ENCODE measurements around the gene NKX6-1. TPM values are rescaled to one million over a fixed set of nuclear protein-coding genes. Genes with fewer than 3 reads are reported as not detected.

NKX6-1 gene
- total RNA-seq, 1 donor from 2014 or later = not detected

DNA sequence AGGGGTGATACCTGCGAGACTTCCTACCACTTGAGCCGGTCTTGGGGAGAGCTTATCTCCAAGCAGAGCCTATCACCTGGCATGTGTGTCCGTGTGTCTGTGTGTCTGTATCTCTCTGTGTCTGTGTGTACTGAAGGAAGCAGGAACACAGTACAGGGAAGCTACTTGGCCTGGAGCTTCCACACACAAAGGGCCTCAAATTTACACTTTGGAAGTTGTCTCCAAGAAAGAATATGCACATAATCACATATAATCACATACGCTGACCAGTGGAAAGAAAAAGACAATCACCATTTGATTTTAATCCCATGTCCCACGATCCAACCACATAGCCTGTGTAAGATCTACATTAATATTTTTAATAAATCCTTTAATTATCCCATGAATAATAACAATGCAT is 13.2 kb upstream of the NKX6-1 start:
- Histone ChIP-seq H3K27me3 (ENCODE audit: control insufficient read depth in 3 of 3, insufficient read depth in 3 of 3, low read length in 3 of 3) (peaks cover 4 to 24% (median 12%) of the 10 kb centered on the region in 3 donors), H3K4me3 (ENCODE audit: low read length in 3 of 3) (no peak overlapping the region), H3K9ac (ENCODE audit: low read depth in 1 of 3, low read length in 3 of 3) (no peak overlapping the region), H3K27ac (ENCODE audit: low read depth, low read length) (no peak overlapping the region), H3K36me3 (ENCODE audit: control insufficient read depth in 3 of 3, insufficient read depth in 3 of 3, low read length in 3 of 3) (no peaks in the 10 kb centered on the region), H3K9me3 (ENCODE audit: control insufficient read depth in 3 of 3, low read length in 3 of 3) (no peaks in the 10 kb centered on the region), H3K4me1 (ENCODE audit: control insufficient read depth in 3 of 3, insufficient read depth in 3 of 3, low read length in 3 of 3) (no peaks in the 10 kb centered on the region)

DNA sequence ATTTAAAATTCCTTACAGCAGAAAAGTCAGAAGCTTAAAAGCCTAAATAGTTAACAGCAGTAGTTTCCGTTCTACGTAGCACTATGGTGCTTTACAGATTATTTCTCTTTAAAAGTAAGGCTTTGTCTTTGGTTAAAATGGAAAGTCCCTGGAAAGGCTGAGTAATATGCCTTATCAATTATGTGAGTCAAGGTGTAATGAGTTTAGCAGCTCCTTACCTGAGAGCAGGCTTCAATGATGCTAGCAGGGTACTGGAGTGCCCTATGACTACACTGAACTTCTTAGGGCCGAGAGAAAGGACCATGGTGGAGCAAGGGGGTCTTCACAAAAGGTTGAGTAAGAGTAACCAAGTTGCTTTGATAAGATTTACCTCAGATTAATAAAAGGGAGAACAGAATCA is 12.6 kb upstream of the NKX6-1 start:
- Histone ChIP-seq H3K9me3 (ENCODE audit: control insufficient read depth in 3 of 3, low read length in 3 of 3) (no peaks in the 10 kb centered on the region), H3K9ac (ENCODE audit: low read depth in 1 of 3, low read length in 3 of 3) (no peak overlapping the region), H3K36me3 (ENCODE audit: control insufficient read depth in 3 of 3, insufficient read depth in 3 of 3, low read length in 3 of 3) (no peaks in the 10 kb centered on the region), H3K27ac (ENCODE audit: low read depth, low read length) (no peak overlapping the region), H3K27me3 (ENCODE audit: control insufficient read depth in 3 of 3, insufficient read depth in 3 of 3, low read length in 3 of 3) (peaks cover 4 to 28% (median 17%) of the 10 kb centered on the region in 3 donors), H3K4me1 (ENCODE audit: control insufficient read depth in 3 of 3, insufficient read depth in 3 of 3, low read length in 3 of 3) (no peaks in the 10 kb centered on the region), H3K4me3 (ENCODE audit: low read length in 3 of 3) (no peak overlapping the region)

DNA sequence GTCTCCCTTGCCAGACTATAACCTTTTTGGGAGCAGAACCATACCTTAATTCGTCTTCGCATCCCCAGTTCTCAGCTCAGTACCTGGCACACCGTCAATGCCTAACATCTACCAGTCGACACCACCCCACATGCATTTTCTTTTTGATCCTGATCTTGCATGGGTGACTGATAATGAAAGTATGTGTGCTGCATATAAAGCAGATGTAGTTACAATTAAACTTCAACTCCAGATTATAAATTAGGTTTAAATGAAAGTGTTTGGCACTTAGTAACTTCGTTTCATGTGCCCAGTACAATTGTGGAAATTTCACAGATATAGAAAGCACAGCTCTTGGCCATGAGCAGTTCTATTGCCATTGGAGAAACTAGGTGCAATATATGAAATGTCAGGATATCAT is 8.8 kb upstream of the NKX6-1 start:
- Histone ChIP-seq H3K36me3 (ENCODE audit: control insufficient read depth in 3 of 3, insufficient read depth in 3 of 3, low read length in 3 of 3) (no peaks in the 10 kb centered on the region), H3K4me1 (ENCODE audit: control insufficient read depth in 3 of 3, insufficient read depth in 3 of 3, low read length in 3 of 3) (peaks cover 0 to 2% (median 0%) of the 10 kb centered on the region in 3 donors), H3K27ac (ENCODE audit: low read depth, low read length) (no peak overlapping the region), H3K9me3 (ENCODE audit: control insufficient read depth in 3 of 3, low read length in 3 of 3) (no peaks in the 10 kb centered on the region), H3K9ac (ENCODE audit: low read depth in 1 of 3, low read length in 3 of 3) (no peak overlapping the region), H3K4me3 (ENCODE audit: low read length in 3 of 3) (no peak overlapping the region), H3K27me3 (ENCODE audit: control insufficient read depth in 3 of 3, insufficient read depth in 3 of 3, low read length in 3 of 3) (peaks cover 26 to 55% (median 39%) of the 10 kb centered on the region in 3 donors)

DNA sequence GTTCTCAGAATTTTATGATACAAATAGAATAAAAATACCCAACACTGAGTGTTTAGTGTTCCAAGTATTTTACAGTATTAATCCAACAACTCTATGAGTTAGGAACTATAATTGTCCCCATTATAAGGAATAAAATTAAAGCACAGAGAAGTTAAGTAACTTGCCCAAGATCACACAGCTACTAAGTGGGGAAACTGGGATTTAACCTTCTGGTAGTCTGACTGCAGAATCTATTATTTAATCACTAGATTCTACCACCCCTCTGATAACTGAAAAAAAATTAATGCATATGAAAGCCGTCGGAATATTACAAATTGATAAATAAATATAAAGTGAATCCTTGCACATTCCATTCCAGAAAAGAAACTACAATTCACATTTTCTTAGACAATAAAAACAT is 5.7 kb upstream of the NKX6-1 start:
- Histone ChIP-seq H3K4me1 (ENCODE audit: control insufficient read depth in 3 of 3, insufficient read depth in 3 of 3, low read length in 3 of 3) (peaks cover under 1 to 3% (median 3%) of the 10 kb centered on the region in 3 donors), H3K27ac (ENCODE audit: low read depth, low read length) (no peak overlapping the region), H3K4me3 (ENCODE audit: low read length in 3 of 3) (no peak overlapping the region), H3K27me3 (ENCODE audit: control insufficient read depth in 3 of 3, insufficient read depth in 3 of 3, low read length in 3 of 3) (peaks cover 57 to 77% (median 71%) of the 10 kb centered on the region in 3 donors), H3K36me3 (ENCODE audit: control insufficient read depth in 3 of 3, insufficient read depth in 3 of 3, low read length in 3 of 3) (no peaks in the 10 kb centered on the region), H3K9me3 (ENCODE audit: control insufficient read depth in 3 of 3, low read length in 3 of 3) (no peaks in the 10 kb centered on the region), H3K9ac (ENCODE audit: low read depth in 1 of 3, low read length in 3 of 3) (no peak overlapping the region)

DNA sequence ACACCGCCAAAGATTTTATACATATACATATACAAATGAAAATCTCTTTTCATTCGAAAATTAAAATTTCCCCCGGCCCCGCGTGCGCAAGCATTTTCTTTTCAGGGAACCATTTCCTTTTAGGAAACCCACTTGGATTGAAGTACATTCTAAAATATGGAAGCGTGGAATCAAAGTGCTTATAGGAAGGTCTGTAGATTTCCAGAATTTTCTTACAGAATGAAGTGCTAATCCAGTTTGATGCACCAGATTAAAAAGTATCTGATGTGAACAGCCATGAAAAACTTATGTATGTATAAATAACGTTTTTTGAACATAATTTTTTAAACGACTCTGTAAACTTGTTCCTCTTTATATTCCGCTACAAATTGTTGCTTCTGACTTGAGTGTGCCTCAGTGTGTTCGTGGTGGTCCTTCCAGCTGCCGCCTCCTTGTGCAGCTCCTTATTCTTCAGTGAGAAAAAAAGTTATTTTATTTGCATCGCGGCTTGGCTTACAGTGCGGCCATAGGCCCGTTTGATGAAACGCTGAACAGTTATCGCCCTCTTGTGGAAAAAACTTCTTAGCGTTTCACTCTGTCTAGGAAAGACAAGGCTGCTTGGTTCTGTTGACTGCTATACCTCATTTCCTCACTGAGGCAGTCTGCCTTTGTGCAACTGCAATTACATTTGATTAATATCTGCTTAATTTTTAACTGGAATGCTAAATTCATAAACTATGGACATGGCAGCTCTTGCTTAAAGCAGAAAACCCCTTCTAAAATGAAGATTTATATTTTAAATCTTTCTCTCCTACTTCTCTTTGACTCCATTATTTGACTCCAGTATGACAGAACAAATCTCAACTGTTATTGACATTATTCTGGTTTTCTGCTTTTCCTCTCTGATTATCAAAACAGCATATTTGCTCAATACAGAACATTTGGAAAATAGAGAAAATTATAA is 4.7 kb upstream of the NKX6-1 start:
- Histone ChIP-seq H3K27me3 (ENCODE audit: control insufficient read depth in 3 of 3, insufficient read depth in 3 of 3, low read length in 3 of 3) (peaks cover 64 to 83% (median 77%) of the 10 kb centered on the region in 3 donors), H3K9ac (ENCODE audit: low read depth in 1 of 3, low read length in 3 of 3) (no peak overlapping the region), H3K4me1 (ENCODE audit: control insufficient read depth in 3 of 3, insufficient read depth in 3 of 3, low read length in 3 of 3) (peaks cover 6 to 12% (median 11%) of the 10 kb centered on the region in 3 donors), H3K9me3 (ENCODE audit: control insufficient read depth in 3 of 3, low read length in 3 of 3) (no peaks in the 10 kb centered on the region), H3K36me3 (ENCODE audit: control insufficient read depth in 3 of 3, insufficient read depth in 3 of 3, low read length in 3 of 3) (no peaks in the 10 kb centered on the region), H3K27ac (ENCODE audit: low read depth, low read length) (no peak overlapping the region), H3K4me3 (ENCODE audit: low read length in 3 of 3) (no peak overlapping the region)

DNA sequence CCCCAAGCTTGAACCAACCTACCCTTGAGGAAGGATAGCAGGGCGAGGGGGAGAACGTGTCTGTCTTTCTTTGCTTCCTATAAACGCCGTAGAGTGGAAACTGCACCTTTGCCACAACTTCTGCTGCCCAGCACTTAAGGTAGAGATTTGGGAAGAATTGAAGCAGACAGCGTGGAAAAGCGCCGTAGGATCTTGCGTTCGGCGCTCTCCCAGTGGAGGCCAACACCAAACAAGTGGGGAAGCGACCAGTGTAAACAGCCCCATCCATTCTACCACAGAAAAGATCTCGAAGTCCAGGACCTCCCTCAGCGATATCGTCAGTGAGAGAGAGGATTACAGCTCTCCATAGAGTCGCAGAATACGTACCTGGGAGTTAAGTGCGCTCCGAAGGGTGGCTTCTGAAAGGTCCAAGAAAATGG is 3.9 kb upstream of the NKX6-1 start:
- Histone ChIP-seq H3K4me1 (ENCODE audit: control insufficient read depth in 3 of 3, insufficient read depth in 3 of 3, low read length in 3 of 3) (peaks cover 14 to 20% (median 19%) of the 10 kb centered on the region in 3 donors), H3K27ac (ENCODE audit: low read depth, low read length) (no peak overlapping the region), H3K9ac (ENCODE audit: low read depth in 1 of 3, low read length in 3 of 3) (no peak overlapping the region), H3K27me3 (ENCODE audit: control insufficient read depth in 3 of 3, insufficient read depth in 3 of 3, low read length in 3 of 3) (peaks cover 72 to 85% (median 82%) of the 10 kb centered on the region in 3 donors), H3K9me3 (ENCODE audit: control insufficient read depth in 3 of 3, low read length in 3 of 3) (no peaks in the 10 kb centered on the region), H3K36me3 (ENCODE audit: control insufficient read depth in 3 of 3, insufficient read depth in 3 of 3, low read length in 3 of 3) (no peaks in the 10 kb centered on the region), H3K4me3 (ENCODE audit: low read length in 3 of 3) (no peak overlapping the region)

DNA sequence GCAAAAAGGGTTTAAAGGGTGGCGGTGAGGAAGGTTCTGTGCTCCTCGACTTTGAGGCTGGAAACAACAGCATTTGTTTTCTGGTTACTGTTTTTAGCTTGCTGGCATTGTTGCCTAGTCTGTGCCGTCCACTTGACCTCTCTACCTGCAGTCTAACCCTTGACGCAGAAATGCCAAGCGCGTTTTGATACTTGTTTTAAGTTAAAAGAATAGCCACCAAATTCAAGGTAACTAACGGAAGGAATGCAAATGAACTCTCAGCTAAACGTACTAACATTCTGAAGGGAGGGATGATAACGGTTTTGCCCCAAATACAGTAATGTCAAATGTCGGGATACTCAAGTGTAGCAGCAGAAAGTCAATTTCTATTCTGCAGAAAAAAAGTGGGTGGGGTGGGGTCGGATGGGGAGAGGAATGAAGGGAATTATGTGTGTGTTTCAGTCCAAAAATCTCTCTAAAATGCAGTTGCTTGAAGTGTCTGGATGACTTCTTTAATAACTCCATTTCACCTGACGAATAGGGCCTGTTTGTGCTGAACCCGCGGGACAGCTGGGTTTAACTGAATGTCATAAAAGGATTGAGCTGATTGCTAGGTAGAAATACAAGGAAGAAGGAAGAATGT is 3.4 kb upstream of the NKX6-1 start:
- no peaks in the 10 kb centered on the region for H3K36me3 ChIP-seq (ENCODE audit: control insufficient read depth in 3 of 3, insufficient read depth in 3 of 3, low read length in 3 of 3)
- no peak overlapping the region for H3K4me3 ChIP-seq (ENCODE audit: low read length in 3 of 3)
- peaks cover 16 to 24% (median 19%) of the 10 kb centered on the region in 3 donors for H3K4me1 ChIP-seq (ENCODE audit: control insufficient read depth in 3 of 3, insufficient read depth in 3 of 3, low read length in 3 of 3)
- no peak overlapping the region for H3K9ac ChIP-seq (ENCODE audit: low read depth in 1 of 3, low read length in 3 of 3)
- H3K27me3 ChIP-seq (ENCODE audit: control insufficient read depth in 3 of 3, insufficient read depth in 3 of 3, low read length in 3 of 3) = peaks cover 75 to 86% (median 84%) of the 10 kb centered on the region in 3 donors
- H3K27ac ChIP-seq (ENCODE audit: low read depth, low read length) = no peak overlapping the region
- H3K9me3 ChIP-seq (ENCODE audit: control insufficient read depth in 3 of 3, low read length in 3 of 3) = no peaks in the 10 kb centered on the region

DNA sequence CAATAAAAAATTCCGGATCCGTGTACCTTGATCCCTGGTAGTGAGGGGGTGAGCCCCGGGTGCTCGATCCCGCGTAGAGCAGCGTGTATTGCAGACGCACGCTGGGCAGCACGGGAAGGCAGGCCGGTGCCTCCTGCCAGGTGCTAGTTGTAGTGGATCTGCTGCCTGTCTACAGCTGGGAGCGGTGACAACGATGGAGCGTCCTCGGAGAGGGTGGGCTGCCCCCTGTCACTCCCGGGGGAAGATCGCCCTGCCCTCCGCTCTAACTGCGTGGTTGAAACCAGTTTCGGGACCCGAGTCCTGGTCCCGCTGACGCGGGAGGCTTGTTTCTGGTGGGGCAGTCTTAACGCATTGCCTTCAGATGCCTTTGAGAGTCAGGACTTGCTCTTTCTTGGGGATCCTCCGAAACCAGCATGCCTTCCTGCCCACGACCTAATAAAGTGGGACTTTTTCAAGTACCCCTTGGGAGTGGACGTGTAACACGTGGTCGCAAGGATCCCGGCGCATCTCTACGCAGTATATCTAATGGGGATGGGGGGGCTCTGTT is 2.7 kb upstream of the NKX6-1 start:
- Histone ChIP-seq H3K4me1 (ENCODE audit: control insufficient read depth in 3 of 3, insufficient read depth in 3 of 3, low read length in 3 of 3) (peaks cover 16 to 30% (median 23%) of the 10 kb centered on the region in 3 donors), H3K27ac (ENCODE audit: low read depth, low read length) (no peak overlapping the region), H3K36me3 (ENCODE audit: control insufficient read depth in 3 of 3, insufficient read depth in 3 of 3, low read length in 3 of 3) (no peaks in the 10 kb centered on the region), H3K9ac (ENCODE audit: low read depth in 1 of 3, low read length in 3 of 3) (no peak overlapping the region), H3K9me3 (ENCODE audit: control insufficient read depth in 3 of 3, low read length in 3 of 3) (no peaks in the 10 kb centered on the region), H3K27me3 (ENCODE audit: control insufficient read depth in 3 of 3, insufficient read depth in 3 of 3, low read length in 3 of 3) (peaks cover 81 to 88% (median 84%) of the 10 kb centered on the region in 3 donors), H3K4me3 (ENCODE audit: low read length in 3 of 3) (no peak overlapping the region)

DNA sequence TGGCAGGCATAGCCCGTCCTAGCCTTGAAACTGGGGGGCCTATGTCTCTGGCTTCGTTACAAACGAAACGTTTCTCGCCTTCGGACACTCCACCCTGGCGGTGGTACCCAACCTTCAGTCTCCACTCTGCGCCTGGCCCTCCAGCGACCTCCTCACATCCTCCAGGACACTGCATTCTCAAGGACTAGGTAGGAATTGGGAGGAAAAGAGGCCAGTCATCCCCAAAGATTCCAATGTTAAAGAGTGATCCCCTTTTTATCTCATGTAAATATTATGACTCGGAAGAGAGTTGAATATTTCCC is 2.1 kb upstream of the NKX6-1 start:
- H3K4me1 ChIP-seq (ENCODE audit: control insufficient read depth in 3 of 3, insufficient read depth in 3 of 3, low read length in 3 of 3) = peaks cover 16 to 32% (median 24%) of the 10 kb centered on the region in 3 donors
- H3K9me3 ChIP-seq (ENCODE audit: control insufficient read depth in 3 of 3, low read length in 3 of 3) = no peaks in the 10 kb centered on the region
- no peak overlapping the region for H3K4me3 ChIP-seq (ENCODE audit: low read length in 3 of 3)
- no peaks in the 10 kb centered on the region for H3K36me3 ChIP-seq (ENCODE audit: control insufficient read depth in 3 of 3, insufficient read depth in 3 of 3, low read length in 3 of 3)
- H3K27ac ChIP-seq (ENCODE audit: low read depth, low read length) = no peak overlapping the region
- peaks cover 86 to 90% (median 89%) of the 10 kb centered on the region in 3 donors for H3K27me3 ChIP-seq (ENCODE audit: control insufficient read depth in 3 of 3, insufficient read depth in 3 of 3, low read length in 3 of 3)
- H3K9ac ChIP-seq (ENCODE audit: low read depth in 1 of 3, low read length in 3 of 3) = no peak overlapping the region
